HEK293 (cell line): ENCODE measurements around the gene DKK3.

Experiments used
- CTCF ChIA-PET: fragments of 350-600 bp; formaldehyde crosslinking; extraction: SDS; loops from one replicate; lab custom pipeline; 2021; ENCODE audit warnings: antibody characterized with exemption; lab: Yijun Ruan, JAX
- POLR2A ChIA-PET: fragments of 300-600 bp; formaldehyde crosslinking; extraction: SDS; loops from one replicate; lab custom pipeline; 2020; ENCODE audit warnings: antibody characterized with exemption, inconsistent platforms; lab: Yijun Ruan, JAX
- H3K27ac ChIP-seq: fragments of 200-500 bp; sonication (Bioruptor generic); 2 replicates; pipeline ENCODE4 v1.5.1; 2014; ENCODE audit warnings: low read depth, low read length, control low read depth, inconsistent platforms; ENCODE audit errors: extremely low read depth
- H3K36me3 ChIP-seq, 2 experiments: fragments of 200-500 bp in 1 of 2; sonication (Bioruptor generic) in 1 of 2; 1 replicate in 1 of 2; 2 replicates in 1 of 2; pipeline ENCODE4 v1.5.1; 2014 to 2017; ENCODE audit warnings: inconsistent platforms in 2 of 2, low read length in 2 of 2; ENCODE audit not compliant: control insufficient read depth in 2 of 2, insufficient read depth in 1 of 2
- H3K4me1 ChIP-seq: fragments of 200-500 bp; sonication (Bioruptor generic); 2 replicates; pipeline ENCODE4 v1.5.1; 2014; ENCODE audit warnings: mild to moderate bottlenecking, low read length, inconsistent platforms; ENCODE audit not compliant: control insufficient read depth, insufficient read depth
- H3K4me3 ChIP-seq: 2 replicates; pipeline ENCODE4 v1.5.1; 2011; ENCODE audit warnings: low read depth, mild to moderate bottlenecking, control low read depth, low read length, moderate library complexity
- H3K9me3 ChIP-seq: fragments of 200-500 bp; sonication (Bioruptor generic); 2 replicates; pipeline ENCODE4 v1.5.1; 2014; ENCODE audit warnings: low read depth, low read length, inconsistent platforms; ENCODE audit not compliant: control insufficient read depth, insufficient read depth
- HOXD13 ChIP-seq: sonication (generic); formaldehyde crosslinking; IDR thresholded peaks from 2 replicates; pipeline ENCODE4 v1.8.0; 2022; ENCODE audit warnings: missing genetic modification reagents, borderline replicate concordance
- KLF1 ChIP-seq: fragments of 450-650 bp; formaldehyde crosslinking; IDR thresholded peaks from 2 replicates; pipeline ENCODE4 v1.5.1; 2016; ENCODE audit warnings: missing biosample characterization, missing genetic modification characterization
- KLF10 ChIP-seq: fragments of 450-650 bp; IDR thresholded peaks from 2 replicates; pipeline ENCODE4 v1.5.1; 2018; ENCODE audit warnings: missing biosample characterization, mild to moderate bottlenecking, missing genetic modification characterization
- KLF7 ChIP-seq: fragments of 450-650 bp; formaldehyde crosslinking; IDR thresholded peaks from 2 replicates; pipeline ENCODE4 v1.5.1; 2016; ENCODE audit warnings: missing biosample characterization, missing genetic modification characterization, borderline replicate concordance
- KLF8 ChIP-seq: fragments of 450-650 bp; formaldehyde crosslinking; IDR thresholded peaks from 2 replicates; pipeline ENCODE4 v1.5.1; 2016; ENCODE audit warnings: missing biosample characterization, missing genetic modification characterization
- KLF9 ChIP-seq: fragments of 450-650 bp; formaldehyde crosslinking; IDR thresholded peaks from 2 replicates; pipeline ENCODE4 v1.5.1; 2016; ENCODE audit warnings: missing biosample characterization, missing genetic modification characterization, low read depth
- OVOL3 ChIP-seq: fragments of 450-650 bp; formaldehyde crosslinking; IDR thresholded peaks from 2 replicates; pipeline ENCODE4 v1.5.1; 2016; ENCODE audit warnings: missing biosample characterization, missing genetic modification characterization
- SCRT2 ChIP-seq: fragments of 450-650 bp; formaldehyde crosslinking; IDR thresholded peaks from 2 replicates; pipeline ENCODE4 v1.5.1; 2016; ENCODE audit warnings: missing biosample characterization, missing genetic modification characterization
- TRIM28 ChIP-seq: IDR thresholded peaks from 2 replicates; pipeline ENCODE4 v1.6.1; 2011; ENCODE audit warnings: low read length, control low read depth, borderline replicate concordance
- ZEB2 ChIP-seq: fragments of 450-650 bp; formaldehyde crosslinking; IDR thresholded peaks from 2 replicates; pipeline ENCODE4 v1.5.1; 2016; ENCODE audit warnings: missing biosample characterization, missing genetic modification characterization
- ZFP37 ChIP-seq: fragments of 450-650 bp; formaldehyde crosslinking; IDR thresholded peaks from 2 replicates; pipeline ENCODE4 v1.5.1; 2016; ENCODE audit warnings: missing biosample characterization, missing genetic modification characterization
- ZNF140 ChIP-seq: fragments of 450-650 bp; formaldehyde crosslinking; IDR thresholded peaks from 2 replicates; pipeline ENCODE4 v1.5.1; 2016; ENCODE audit warnings: missing biosample characterization, missing genetic modification characterization
- ZNF155 ChIP-seq: fragments of 450-650 bp; formaldehyde crosslinking; IDR thresholded peaks from 2 replicates; pipeline ENCODE4 v1.5.1; 2016; ENCODE audit warnings: missing biosample characterization, missing genetic modification characterization
- ZNF175 ChIP-seq: fragments of 450-650 bp; formaldehyde crosslinking; IDR thresholded peaks from 2 replicates; pipeline ENCODE4 v1.5.1; 2016; ENCODE audit warnings: missing biosample characterization, missing genetic modification characterization
- ZNF24 ChIP-seq: fragments of 450-650 bp; formaldehyde crosslinking; IDR thresholded peaks from 2 replicates; pipeline ENCODE4 v1.5.1; 2016; ENCODE audit warnings: missing biosample characterization, missing genetic modification characterization
- ZNF266 ChIP-seq: fragments of 450-650 bp; formaldehyde crosslinking; IDR thresholded peaks from 2 replicates; pipeline ENCODE4 v1.5.1; 2016; ENCODE audit warnings: missing biosample characterization, missing genetic modification characterization, low read depth
- ZNF292 ChIP-seq: fragments of 450-650 bp; formaldehyde crosslinking; IDR thresholded peaks from 2 replicates; pipeline ENCODE4 v1.5.1; 2016; ENCODE audit warnings: low read depth, missing biosample characterization, missing genetic modification characterization, borderline replicate concordance
- ZNF366 ChIP-seq: fragments of 450-650 bp; formaldehyde crosslinking; conservative IDR thresholded peaks from 2 replicates; pipeline ENCODE4 v1.5.1; 2016; ENCODE audit warnings: missing biosample characterization, missing genetic modification characterization
- ZNF416 ChIP-seq: fragments of 450-650 bp; formaldehyde crosslinking; IDR thresholded peaks from 2 replicates; pipeline ENCODE4 v1.5.1; 2016; ENCODE audit warnings: missing biosample characterization, missing genetic modification characterization
- ZNF529 ChIP-seq: fragments of 450-650 bp; formaldehyde crosslinking; IDR thresholded peaks from 2 replicates; pipeline ENCODE4 v1.5.1; 2017; ENCODE audit warnings: missing genetic modification characterization, missing biosample characterization; ENCODE audit not compliant: insufficient replicate concordance
- ZNF623 ChIP-seq: fragments of 450-650 bp; formaldehyde crosslinking; IDR thresholded peaks from 2 replicates; pipeline ENCODE4 v1.5.1; 2016; ENCODE audit warnings: missing biosample characterization, missing genetic modification characterization
- ZNF624 ChIP-seq: fragments of 450-650 bp; formaldehyde crosslinking; IDR thresholded peaks from 2 replicates; pipeline ENCODE4 v1.5.1; 2017; ENCODE audit warnings: missing biosample characterization, missing genetic modification characterization
- ZNF629 ChIP-seq: fragments of 450-650 bp; formaldehyde crosslinking; IDR thresholded peaks from 2 replicates; pipeline ENCODE4 v1.5.1; 2017; ENCODE audit warnings: missing biosample characterization, missing genetic modification characterization
- ZNF707 ChIP-seq: fragments of 450-650 bp; formaldehyde crosslinking; IDR thresholded peaks from 2 replicates; pipeline ENCODE4 v1.5.1; 2016; ENCODE audit warnings: missing biosample characterization, missing genetic modification characterization
- ZNF791 ChIP-seq: fragments of 450-650 bp; formaldehyde crosslinking; IDR thresholded peaks from 2 replicates; pipeline ENCODE4 v1.5.1; 2016; ENCODE audit warnings: missing biosample characterization, missing genetic modification characterization
- ZNF830 ChIP-seq: fragments of 450-650 bp; IDR thresholded peaks from 2 replicates; pipeline ENCODE4 v1.5.0; 2018; ENCODE audit warnings: missing biosample characterization, missing genetic modification characterization, low read depth, mild to moderate bottlenecking, moderate library complexity
- ZNF843 ChIP-seq: fragments of 450-650 bp; formaldehyde crosslinking; IDR thresholded peaks from 2 replicates; pipeline ENCODE4 v1.5.1; 2016; ENCODE audit warnings: missing biosample characterization, missing genetic modification characterization
- ZSCAN30 ChIP-seq: fragments of 450-650 bp; IDR thresholded peaks from 2 replicates; pipeline ENCODE4 v1.5.1; 2018; ENCODE audit warnings: missing biosample characterization, mild to moderate bottlenecking, missing genetic modification characterization, moderate library complexity
- TF ChIP-seq, protein P1 (sequence below): fragments of 450-650 bp; formaldehyde crosslinking; optimal IDR thresholded peaks from 2 replicates; pipeline ENCODE3; 2016; ENCODE audit warnings: missing biosample characterization, mild to moderate bottlenecking, missing genetic modification characterization
- TF ChIP-seq, protein P2 (sequence below): fragments of 450-650 bp; formaldehyde crosslinking; IDR thresholded peaks from 2 replicates; pipeline ENCODE4 v1.5.1; 2016; ENCODE audit warnings: missing biosample characterization, missing genetic modification characterization
- TF ChIP-seq, protein P3 (sequence below): fragments of 450-650 bp; formaldehyde crosslinking; IDR thresholded peaks from 2 replicates; pipeline ENCODE4 v1.5.1; 2016; ENCODE audit warnings: missing biosample characterization, missing genetic modification characterization
- TF ChIP-seq, protein P4 (sequence below): fragments of 450-650 bp; formaldehyde crosslinking; IDR thresholded peaks from 2 replicates; pipeline ENCODE4 v1.5.1; 2016; ENCODE audit warnings: missing biosample characterization, missing genetic modification characterization

DKK3 gene

DNA sequence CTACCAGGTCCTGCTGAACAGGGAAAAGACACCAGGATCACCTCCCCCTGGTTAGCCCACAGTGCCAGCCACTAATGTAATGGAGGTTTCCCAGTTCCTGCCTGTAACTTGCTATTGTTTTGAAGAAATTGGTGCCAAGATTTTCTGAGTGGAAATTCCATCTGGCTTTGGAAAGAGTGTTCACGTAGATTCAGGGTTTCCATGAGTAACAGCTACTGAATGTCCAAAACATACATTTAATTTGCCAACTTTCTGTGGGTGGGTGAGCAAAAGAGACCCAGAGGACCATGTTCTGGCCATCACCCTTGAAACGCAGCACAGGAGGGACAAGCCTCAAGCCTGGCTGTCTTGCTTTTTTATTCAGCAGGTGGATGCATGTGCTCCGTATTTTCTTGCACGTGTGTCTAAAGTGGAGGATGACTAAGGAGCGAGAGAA lies 8.8 kb upstream of the DKK3 start (continued):
- TF ChIP-seq ZNF140 (tag by site-specific recombination) (no peak), ZNF416 (tag by site-specific recombination) (no peak), KLF8 (no peak)
- TF ChIP-seq, protein P1, sequence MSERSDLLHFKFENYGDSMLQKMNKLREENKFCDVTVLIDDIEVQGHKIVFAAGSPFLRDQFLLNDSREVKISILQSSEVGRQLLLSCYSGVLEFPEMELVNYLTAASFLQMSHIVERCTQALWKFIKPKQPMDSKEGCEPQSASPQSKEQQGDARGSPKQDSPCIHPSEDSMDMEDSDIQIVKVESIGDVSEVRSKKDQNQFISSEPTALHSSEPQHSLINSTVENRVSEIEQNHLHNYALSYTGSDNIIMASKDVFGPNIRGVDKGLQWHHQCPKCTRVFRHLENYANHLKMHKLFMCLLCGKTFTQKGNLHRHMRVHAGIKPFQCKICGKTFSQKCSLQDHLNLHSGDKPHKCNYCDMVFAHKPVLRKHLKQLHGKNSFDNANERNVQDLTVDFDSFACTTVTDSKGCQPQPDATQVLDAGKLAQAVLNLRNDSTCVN: no peak
- TF ChIP-seq, protein P2, sequence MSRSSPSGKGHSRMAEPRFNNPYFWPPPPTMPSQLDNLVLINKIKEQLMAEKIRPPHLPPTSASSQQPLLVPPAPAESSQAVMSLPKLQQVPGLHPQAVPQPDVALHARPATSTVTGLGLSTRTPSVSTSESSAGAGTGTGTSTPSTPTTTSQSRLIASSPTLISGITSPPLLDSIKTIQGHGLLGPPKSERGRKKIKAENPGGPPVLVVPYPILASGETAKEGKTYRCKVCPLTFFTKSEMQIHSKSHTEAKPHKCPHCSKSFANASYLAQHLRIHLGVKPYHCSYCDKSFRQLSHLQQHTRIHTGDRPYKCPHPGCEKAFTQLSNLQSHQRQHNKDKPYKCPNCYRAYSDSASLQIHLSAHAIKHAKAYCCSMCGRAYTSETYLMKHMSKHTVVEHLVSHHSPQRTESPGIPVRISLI (tag by site-specific recombination): no peak

DNA sequence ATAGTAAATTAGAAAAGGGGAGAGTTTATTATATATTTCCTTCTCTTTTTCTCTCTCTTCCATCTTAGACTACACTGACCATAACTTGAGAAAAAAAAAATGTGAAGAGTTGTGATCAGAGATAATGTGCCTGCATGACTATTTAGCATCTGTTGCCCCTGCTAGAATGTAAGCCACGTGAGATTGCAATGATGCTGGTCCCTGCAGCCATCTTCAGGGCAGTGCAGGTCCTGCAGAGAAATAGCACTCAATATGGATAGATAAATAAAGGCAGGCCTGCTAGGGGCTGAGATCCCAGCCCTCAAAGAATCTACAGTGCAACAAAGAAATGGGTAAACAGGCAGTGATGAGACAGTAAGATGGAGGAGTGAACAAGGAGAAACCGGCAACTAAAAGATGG lies 7.8 kb upstream of the DKK3 start:
- POLR2A ChIA-PET: no interaction called here
- no peaks in the 10 kb centered on the region for H3K36me3 ChIP-seq
- no peak overlapping the region for H3K4me3 ChIP-seq
- H3K4me1 ChIP-seq: no peaks in the 10 kb centered on the region
- CTCF ChIA-PET: no interaction called here
- TF ChIP-seq ZNF266 (tag by site-specific recombination) (no peak), KLF7 (tag by site-specific recombination) (no peak), SCRT2 (no peak), TRIM28 (no peak), HOXD13 (CRISPR knock-in tag) (no peak), ZNF791 (no peak), ZNF175 (tag by site-specific recombination) (no peak), ZNF629 (tag by site-specific recombination) (no peak), KLF10 (no peak), ZFP37 (tag by site-specific recombination) (no peak), ZNF624 (tag by site-specific recombination) (no peak), ZNF623 (tag by site-specific recombination) (no peak), ZNF830 (no peak), ZNF292 (no peak), ZSCAN30 (tag by site-specific recombination) (no peak)
- TF ChIP-seq, protein P2 (tag by site-specific recombination): no peak
- H3K27ac ChIP-seq: no peak overlapping the region
- no peaks in the 10 kb centered on the region for H3K9me3 ChIP-seq

DNA sequence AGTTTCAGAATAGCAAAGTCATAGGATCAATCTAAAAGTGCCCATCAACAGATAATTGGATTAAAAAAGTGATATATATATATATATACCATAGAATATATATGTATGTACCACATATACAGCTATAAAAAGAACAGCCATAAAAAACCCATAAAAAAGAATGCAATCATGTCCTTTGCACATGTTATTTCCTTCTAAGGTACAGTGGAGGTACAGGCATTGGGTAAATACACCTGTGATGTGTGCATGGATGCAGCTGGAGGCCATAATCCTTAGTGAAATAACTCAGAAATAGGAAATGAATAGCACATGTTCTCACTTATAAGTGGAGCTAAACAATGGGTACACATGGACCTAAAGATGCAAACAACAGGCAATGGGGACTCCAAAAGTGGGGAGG lies 7.1 kb upstream of the DKK3 start:
- Histone ChIP-seq H3K9me3 (no peaks in the 10 kb centered on the region), H3K4me3 (no peak overlapping the region), H3K27ac (no peak overlapping the region), H3K36me3 (no peaks in the 10 kb centered on the region), H3K4me1 (no peaks in the 10 kb centered on the region)
- ChIA-PET POLR2A (no interaction called here), CTCF (no interaction called here)
- no peak for TF ChIP-seq ZNF843 (tag by site-specific recombination)
- TF ChIP-seq, protein P3, sequence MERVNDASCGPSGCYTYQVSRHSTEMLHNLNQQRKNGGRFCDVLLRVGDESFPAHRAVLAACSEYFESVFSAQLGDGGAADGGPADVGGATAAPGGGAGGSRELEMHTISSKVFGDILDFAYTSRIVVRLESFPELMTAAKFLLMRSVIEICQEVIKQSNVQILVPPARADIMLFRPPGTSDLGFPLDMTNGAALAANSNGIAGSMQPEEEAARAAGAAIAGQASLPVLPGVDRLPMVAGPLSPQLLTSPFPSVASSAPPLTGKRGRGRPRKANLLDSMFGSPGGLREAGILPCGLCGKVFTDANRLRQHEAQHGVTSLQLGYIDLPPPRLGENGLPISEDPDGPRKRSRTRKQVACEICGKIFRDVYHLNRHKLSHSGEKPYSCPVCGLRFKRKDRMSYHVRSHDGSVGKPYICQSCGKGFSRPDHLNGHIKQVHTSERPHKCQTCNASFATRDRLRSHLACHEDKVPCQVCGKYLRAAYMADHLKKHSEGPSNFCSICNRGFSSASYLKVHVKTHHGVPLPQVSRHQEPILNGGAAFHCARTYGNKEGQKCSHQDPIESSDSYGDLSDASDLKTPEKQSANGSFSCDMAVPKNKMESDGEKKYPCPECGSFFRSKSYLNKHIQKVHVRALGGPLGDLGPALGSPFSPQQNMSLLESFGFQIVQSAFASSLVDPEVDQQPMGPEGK (tag by site-specific recombination): no peak
- TF ChIP-seq ZEB2 (tag by site-specific recombination): no peak
- no peak for TF ChIP-seq KLF9 (tag by site-specific recombination)
- TF ChIP-seq ZNF155 (tag by site-specific recombination): no peak
- TF ChIP-seq, protein P4, sequence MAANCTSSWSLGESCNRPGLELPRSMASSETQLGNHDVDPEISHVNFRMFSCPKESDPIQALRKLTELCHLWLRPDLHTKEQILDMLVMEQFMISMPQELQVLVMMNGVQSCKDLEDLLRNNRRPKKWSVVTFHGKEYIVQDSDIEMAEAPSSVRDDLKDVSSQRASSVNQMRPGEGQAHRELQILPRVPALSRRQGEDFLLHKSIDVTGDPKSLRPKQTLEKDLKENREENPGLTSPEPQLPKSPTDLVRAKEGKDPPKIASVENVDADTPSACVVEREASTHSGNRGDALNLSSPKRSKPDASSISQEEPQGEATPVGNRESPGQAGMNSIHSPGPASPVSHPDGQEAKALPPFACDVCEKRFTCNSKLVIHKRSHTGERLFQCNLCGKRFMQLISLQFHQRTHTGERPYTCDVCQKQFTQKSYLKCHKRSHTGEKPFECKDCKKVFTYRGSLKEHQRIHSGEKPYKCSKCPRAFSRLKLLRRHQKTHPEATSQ (tag by site-specific recombination): no peak
- TF ChIP-seq ZNF366: no peak
- no peak for TF ChIP-seq ZNF529
- TF ChIP-seq ZNF24 (tag by site-specific recombination): no peak
- TF ChIP-seq ZFP37 (tag by site-specific recombination): no peak
- no peak for TF ChIP-seq KLF1
- TF ChIP-seq ZNF707 (tag by site-specific recombination): no peak
- TF ChIP-seq OVOL3 (tag by site-specific recombination): no peak
